ENCODE measurements around the gene TRMT10B. TPM values are rescaled to one million over a fixed set of nuclear protein-coding genes. Genes with fewer than 3 reads are reported as not detected.
"Not testable (repeated sequence)": the region's sequence is repeated elsewhere in the genome, so short reads cannot be mapped to it uniquely, and the experiment has no call there.

Gene TRMT10B
- total RNA-seq, 1 donor from 2014 or later = 4.2 TPM

DNA sequence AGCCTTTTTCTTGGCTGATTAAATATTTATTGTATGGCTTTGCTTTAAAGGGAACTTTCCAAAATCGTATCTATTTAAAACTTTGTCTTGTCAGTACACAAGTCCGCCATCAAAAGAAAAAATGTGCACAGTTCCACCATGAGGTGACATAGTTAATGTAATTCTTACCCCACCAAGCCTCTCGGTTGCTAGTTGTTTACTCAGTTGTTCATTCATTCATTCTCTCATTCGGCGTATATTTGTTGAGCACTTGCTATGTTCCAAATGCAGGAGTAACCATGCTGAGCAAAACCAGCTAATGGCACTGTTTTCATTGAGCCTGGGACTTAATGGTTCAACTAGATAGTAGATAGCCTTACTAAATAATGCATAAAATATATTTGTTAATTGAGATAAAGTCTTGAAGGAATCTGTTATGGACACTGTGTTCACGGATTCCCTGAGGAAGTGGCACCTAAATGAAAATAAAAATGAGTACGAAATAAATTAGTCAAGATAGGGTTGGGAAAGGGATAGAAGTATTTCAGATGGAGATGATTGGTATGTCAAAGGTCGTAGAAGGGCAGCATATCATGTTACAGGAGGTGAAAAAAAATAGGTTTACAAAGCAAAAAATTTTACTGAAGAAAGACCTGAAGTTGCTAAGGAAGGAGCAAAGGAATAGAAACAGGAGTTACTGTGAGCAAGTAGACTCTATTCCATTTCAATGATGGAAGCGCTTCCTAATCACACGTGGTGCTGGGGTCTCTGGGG is 48.5 kb downstream of the TRMT10B start:
- peaks cover 79% of the 10 kb centered on the region for H3K79me2 ChIP-seq (ENCODE audit: insufficient read depth, low read length)
- H3K9me3 Mint-ChIP-seq (ENCODE audit: unreplicated experiment) = no peaks in the 10 kb centered on the region

DNA sequence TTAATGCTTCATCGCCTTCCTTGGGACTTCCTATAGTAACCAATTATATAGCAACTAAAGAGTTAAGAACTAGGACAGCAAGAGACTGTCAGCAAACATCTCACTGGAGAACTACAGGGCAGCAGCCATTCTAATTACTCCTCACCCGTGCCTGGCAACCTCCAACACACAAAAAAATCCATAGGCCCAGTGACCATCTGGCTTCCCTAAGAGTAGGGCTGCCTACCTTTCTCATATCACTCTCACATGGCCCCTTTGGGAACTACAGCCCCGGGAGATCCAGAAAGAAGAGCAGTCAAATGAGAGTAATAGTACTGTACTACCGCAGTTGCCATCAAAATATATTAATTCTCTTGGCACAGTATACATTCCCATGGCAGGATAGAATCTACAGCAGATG is 52.7 kb downstream of the TRMT10B start:
- Mint-ChIP-seq H3K4me3 (ENCODE audit: unreplicated experiment) (no peak overlapping the region), H3K27me3 (ENCODE audit: low read depth, unreplicated experiment) (no peaks in the 10 kb centered on the region), H3K36me3 (ENCODE audit: low read depth, unreplicated experiment) (peaks cover 2% of the 10 kb centered on the region), H3K27ac (ENCODE audit: unreplicated experiment) (no peak overlapping the region), H3K4me1 (ENCODE audit: low read depth, unreplicated experiment) (peaks cover 11% of the 10 kb centered on the region), H3K9me3 (ENCODE audit: unreplicated experiment) (no peaks in the 10 kb centered on the region)
- no peak for DNase-seq (ENCODE audit: low read depth)
- Histone ChIP-seq H3K27ac (ENCODE audit: low read depth, low read length) (no peak overlapping the region), H3K36me3 (ENCODE audit: insufficient read depth, low read length) (no peaks in the 10 kb centered on the region), H3K4me1 (ENCODE audit: insufficient read depth, low read length) (peaks cover 15% of the 10 kb centered on the region), H4K20me1 (ENCODE audit: insufficient read depth, low read length) (peaks cover 59% of the 10 kb centered on the region), H3K27me3 (ENCODE audit: insufficient read depth, low read length) (no peaks in the 10 kb centered on the region), H2AFZ (ENCODE audit: low read depth, low read length) (no peak overlapping the region), H3K79me2 (ENCODE audit: insufficient read depth, low read length) (peaks cover 92% of the 10 kb centered on the region), H3K9me3 (ENCODE audit: insufficient read depth, low read depth, low read length) (no peaks in the 10 kb centered on the region), H3K4me3 (ENCODE audit: insufficient read depth, low read depth, low read length) (no peak overlapping the region), H3K4me2 (ENCODE audit: low read length) (no peak overlapping the region), H3K9ac (ENCODE audit: low read length) (no peak overlapping the region)
- no peak for TF ChIP-seq EZH2 (IDR thresholded peaks at IDR 0.05; ENCODE audit: insufficient read depth, low read length)
- TF ChIP-seq, protein P1, sequence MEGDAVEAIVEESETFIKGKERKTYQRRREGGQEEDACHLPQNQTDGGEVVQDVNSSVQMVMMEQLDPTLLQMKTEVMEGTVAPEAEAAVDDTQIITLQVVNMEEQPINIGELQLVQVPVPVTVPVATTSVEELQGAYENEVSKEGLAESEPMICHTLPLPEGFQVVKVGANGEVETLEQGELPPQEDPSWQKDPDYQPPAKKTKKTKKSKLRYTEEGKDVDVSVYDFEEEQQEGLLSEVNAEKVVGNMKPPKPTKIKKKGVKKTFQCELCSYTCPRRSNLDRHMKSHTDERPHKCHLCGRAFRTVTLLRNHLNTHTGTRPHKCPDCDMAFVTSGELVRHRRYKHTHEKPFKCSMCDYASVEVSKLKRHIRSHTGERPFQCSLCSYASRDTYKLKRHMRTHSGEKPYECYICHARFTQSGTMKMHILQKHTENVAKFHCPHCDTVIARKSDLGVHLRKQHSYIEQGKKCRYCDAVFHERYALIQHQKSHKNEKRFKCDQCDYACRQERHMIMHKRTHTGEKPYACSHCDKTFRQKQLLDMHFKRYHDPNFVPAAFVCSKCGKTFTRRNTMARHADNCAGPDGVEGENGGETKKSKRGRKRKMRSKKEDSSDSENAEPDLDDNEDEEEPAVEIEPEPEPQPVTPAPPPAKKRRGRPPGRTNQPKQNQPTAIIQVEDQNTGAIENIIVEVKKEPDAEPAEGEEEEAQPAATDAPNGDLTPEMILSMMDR (IDR thresholded peaks at IDR 0.05; ENCODE audit: insufficient read depth, low read depth, low read length) = no peak
- no peak for FAIRE-seq

More for the DNA sequence above, 48.5 kb downstream of the TRMT10B start:
- Mint-ChIP-seq H3K27me3 (ENCODE audit: low read depth, unreplicated experiment) (no peaks in the 10 kb centered on the region), H3K36me3 (ENCODE audit: low read depth, unreplicated experiment) (peaks cover 2% of the 10 kb centered on the region), H3K4me1 (ENCODE audit: low read depth, unreplicated experiment) (peaks cover 11% of the 10 kb centered on the region), H3K27ac (ENCODE audit: unreplicated experiment) (peak overlapping the region; percentile 81), H3K4me3 (ENCODE audit: unreplicated experiment) (peak overlapping the region; percentile 99)
- peaks cover 17% of the 10 kb centered on the region for H3K4me1 ChIP-seq (ENCODE audit: insufficient read depth, low read length)
- DNase-seq (ENCODE audit: low read depth) = no peak
- no peaks in the 10 kb centered on the region for H3K36me3 ChIP-seq (ENCODE audit: insufficient read depth, low read length)
- H3K9ac ChIP-seq (ENCODE audit: low read length) = peak overlapping the region; percentile 97
- TF ChIP-seq, protein P1 (IDR thresholded peaks at IDR 0.05; ENCODE audit: insufficient read depth, low read depth, low read length) = no peak
- no peak for TF ChIP-seq EZH2 (IDR thresholded peaks at IDR 0.05; ENCODE audit: insufficient read depth, low read length)
- H3K4me2 ChIP-seq (ENCODE audit: low read length) = peak overlapping the region; percentile 96
- H3K4me3 ChIP-seq (ENCODE audit: insufficient read depth, low read depth, low read length) = peak overlapping the region; percentile 99
- peaks cover 43% of the 10 kb centered on the region for H4K20me1 ChIP-seq (ENCODE audit: insufficient read depth, low read length)
- H3K27ac ChIP-seq (ENCODE audit: low read depth, low read length) = no peak overlapping the region
- no peaks in the 10 kb centered on the region for H3K9me3 ChIP-seq (ENCODE audit: insufficient read depth, low read depth, low read length)
- no peak overlapping the region for H2AFZ ChIP-seq (ENCODE audit: low read depth, low read length)
- no peak for FAIRE-seq
- no peaks in the 10 kb centered on the region for H3K27me3 ChIP-seq (ENCODE audit: insufficient read depth, low read length)

DNA sequence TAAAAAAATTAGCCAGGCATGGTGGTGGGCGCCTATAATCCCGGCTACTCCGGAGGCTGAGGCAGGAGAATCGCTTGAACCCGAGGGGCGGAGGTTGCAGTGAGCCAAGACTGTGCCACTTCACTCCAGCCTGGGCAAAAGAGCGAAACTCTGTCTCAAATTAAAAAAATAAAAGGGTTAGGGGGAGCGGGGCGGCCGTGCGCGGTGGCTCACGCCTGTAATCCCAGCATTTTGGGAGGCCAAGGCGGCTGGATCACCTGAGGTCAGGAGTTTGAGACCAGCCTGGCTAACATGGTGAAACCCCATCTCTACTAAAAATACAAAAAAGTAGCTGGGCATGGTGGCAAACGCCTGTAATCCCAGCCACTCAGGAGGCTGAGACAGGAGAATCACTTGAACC is 56.1 kb downstream of the TRMT10B start:
- not testable (repeated sequence) for H3K4me3 Mint-ChIP-seq (ENCODE audit: unreplicated experiment); H3K9me3 ChIP-seq (ENCODE audit: insufficient read depth, low read depth, low read length); H3K27me3 Mint-ChIP-seq (ENCODE audit: low read depth, unreplicated experiment); H3K27me3 ChIP-seq (ENCODE audit: insufficient read depth, low read length); H3K4me1 ChIP-seq (ENCODE audit: insufficient read depth, low read length); H3K9me3 Mint-ChIP-seq (ENCODE audit: unreplicated experiment); FAIRE-seq; H3K4me3 ChIP-seq (ENCODE audit: insufficient read depth, low read depth, low read length); H3K9ac ChIP-seq (ENCODE audit: low read length); DNase-seq (ENCODE audit: low read depth); H3K4me1 Mint-ChIP-seq (ENCODE audit: low read depth, unreplicated experiment); H3K27ac Mint-ChIP-seq (ENCODE audit: unreplicated experiment); H2AFZ ChIP-seq (ENCODE audit: low read depth, low read length); H3K27ac ChIP-seq (ENCODE audit: low read depth, low read length); H3K4me2 ChIP-seq (ENCODE audit: low read length); H3K36me3 ChIP-seq (ENCODE audit: insufficient read depth, low read length); H3K36me3 Mint-ChIP-seq (ENCODE audit: low read depth, unreplicated experiment)
- H3K79me2 ChIP-seq (ENCODE audit: insufficient read depth, low read length) = peaks cover 81% of the 10 kb centered on the region
- peaks cover 43% of the 10 kb centered on the region for H4K20me1 ChIP-seq (ENCODE audit: insufficient read depth, low read length)
